ENCODE results near the gene RSAD2.
"Not testable (repeated sequence)": the region's sequence is repeated elsewhere in the genome, so short reads cannot be mapped to it uniquely, and the experiment has no call there.

Gene RSAD2

GRCh38 chr2:6877402-6878304, at the start of gene RSAD2:
TSS of gene RSAD2 (plus strand) at chr2:6877777. CDS start at chr2:6877801, 24 bp downstream.
- no peak for DNase-seq

- no peak for DNase-seq
These were observed 49.3 kb upstream of the RSAD2 start for GRCh38 chr2:6828299-6828584.

- no peak for DNase-seq
These were observed 46.3 kb upstream of the RSAD2 start for GRCh38 chr2:6831229-6831628.

- no peak for DNase-seq
These were observed 44.8 kb upstream of the RSAD2 start for GRCh38 chr2:6832596-6833299.

- DNase-seq: no peak
These were observed 44.3 kb upstream of the RSAD2 start for GRCh38 chr2:6833300-6833604.

- no peak for DNase-seq
These were observed 43.4 kb upstream of the RSAD2 start for GRCh38 chr2:6834163-6834562.

GRCh38 chr2:6835467-6835866, 42.1 kb upstream of the RSAD2 start:
- no peak for DNase-seq

GRCh38 chr2:6838673-6839319, 38.8 kb upstream of the RSAD2 start:
- no peak for DNase-seq

GRCh38 chr2:6841537-6842287, 35.9 kb upstream of the RSAD2 start:
- DNase-seq: no peak

- no peak for DNase-seq
These were observed 32.3 kb upstream of the RSAD2 start for GRCh38 chr2:6845312-6845711.

GRCh38 chr2:6845903-6846302, 31.7 kb upstream of the RSAD2 start:
- DNase-seq: no peak

- DNase-seq: no peak
These were observed 31.0 kb upstream of the RSAD2 start for GRCh38 chr2:6846540-6846939.

- DNase-seq: no peak
These were observed 30.5 kb upstream of the RSAD2 start for GRCh38 chr2:6846967-6847681.

GRCh38 chr2:6852195-6852594, 25.4 kb upstream of the RSAD2 start:
- DNase-seq: no peak

GRCh38 chr2:6854416-6854815, 23.2 kb upstream of the RSAD2 start:
- DNase-seq: no peak

- DNase-seq: no peak
These were observed 21.6 kb upstream of the RSAD2 start for GRCh38 chr2:6855860-6856547.

GRCh38 chr2:6856548-6856920, 21.0 kb upstream of the RSAD2 start:
- no peak for DNase-seq

GRCh38 chr2:6858466-6859027, 19.0 kb upstream of the RSAD2 start:
- not testable (repeated sequence) for DNase-seq

GRCh38 chr2:6860296-6860695, 17.3 kb upstream of the RSAD2 start:
- DNase-seq: no peak

- no peak for DNase-seq
These were observed 13.8 kb upstream of the RSAD2 start for GRCh38 chr2:6863792-6864191.

GRCh38 chr2:6864231-6864754, 13.3 kb upstream of the RSAD2 start:
- no peak for DNase-seq

Data from T1000 (cell line).